PC-3 (cell line): ENCODE data around the gene VTN.

Experiments used
- EZH2 ChIP-seq: fragments of 300-600 bp; sonication (generic); IDR thresholded peaks from one replicate; pipeline ENCODE4 v1.6.1; 2017; ENCODE audit warnings: antibody characterized with exemption, mild to moderate bottlenecking, low read length; ENCODE audit not compliant: unreplicated experiment
- TF ChIP-seq, protein P1 (sequence below): fragments of 300-600 bp; sonication (generic); conservative IDR thresholded peaks from 2 replicates; pipeline ENCODE4 v1.5.1; 2017; ENCODE audit warnings: antibody characterized with exemption, low read depth, mild to moderate bottlenecking, low read length

GRCh38 chr17:28415886-28416285, 45.8 kb upstream of the VTN start:
- TF ChIP-seq, protein P1, sequence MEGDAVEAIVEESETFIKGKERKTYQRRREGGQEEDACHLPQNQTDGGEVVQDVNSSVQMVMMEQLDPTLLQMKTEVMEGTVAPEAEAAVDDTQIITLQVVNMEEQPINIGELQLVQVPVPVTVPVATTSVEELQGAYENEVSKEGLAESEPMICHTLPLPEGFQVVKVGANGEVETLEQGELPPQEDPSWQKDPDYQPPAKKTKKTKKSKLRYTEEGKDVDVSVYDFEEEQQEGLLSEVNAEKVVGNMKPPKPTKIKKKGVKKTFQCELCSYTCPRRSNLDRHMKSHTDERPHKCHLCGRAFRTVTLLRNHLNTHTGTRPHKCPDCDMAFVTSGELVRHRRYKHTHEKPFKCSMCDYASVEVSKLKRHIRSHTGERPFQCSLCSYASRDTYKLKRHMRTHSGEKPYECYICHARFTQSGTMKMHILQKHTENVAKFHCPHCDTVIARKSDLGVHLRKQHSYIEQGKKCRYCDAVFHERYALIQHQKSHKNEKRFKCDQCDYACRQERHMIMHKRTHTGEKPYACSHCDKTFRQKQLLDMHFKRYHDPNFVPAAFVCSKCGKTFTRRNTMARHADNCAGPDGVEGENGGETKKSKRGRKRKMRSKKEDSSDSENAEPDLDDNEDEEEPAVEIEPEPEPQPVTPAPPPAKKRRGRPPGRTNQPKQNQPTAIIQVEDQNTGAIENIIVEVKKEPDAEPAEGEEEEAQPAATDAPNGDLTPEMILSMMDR: no peak
- no peak for TF ChIP-seq EZH2
